Nephron progenitor cell (in vitro differentiated cells): ENCODE data around the gene BGN.

Experiments
- DNase-seq: peaks from one replicate; pipeline ENCODE4 v3.0.0; 2021
- H3K27ac Mint-ChIP-seq: 2 replicates; pipeline ENCODE4 v1.8.0; 2021; ENCODE audit warnings: mild to moderate bottlenecking, moderate library complexity, mixed read lengths
- H3K27me3 Mint-ChIP-seq: 2 replicates; pipeline ENCODE4 v1.8.0; 2021; ENCODE audit warnings: mild to moderate bottlenecking, low read depth, mixed read lengths; ENCODE audit not compliant: poor library complexity
- H3K36me3 Mint-ChIP-seq: 2 replicates; pipeline ENCODE4 v1.8.0; 2021; ENCODE audit warnings: low read depth, mixed read lengths
- H3K4me1 Mint-ChIP-seq: 2 replicates; pipeline ENCODE4 v1.8.0; 2021; ENCODE audit warnings: mixed read lengths
- H3K4me3 Mint-ChIP-seq: 2 replicates; pipeline ENCODE4 v1.8.0; 2021; ENCODE audit warnings: mild to moderate bottlenecking, moderate library complexity, mixed read lengths
- H3K9me3 Mint-ChIP-seq: 2 replicates; pipeline ENCODE4 v1.8.0; 2021; ENCODE audit warnings: mild to moderate bottlenecking, moderate library complexity, mixed read lengths
- CTCF ChIP-seq: fragments of 200-600 bp; sonication (generic); IDR thresholded peaks from 2 replicates; pipeline ENCODE4 v1.5.0; 2021; ENCODE audit warnings: antibody characterized with exemption

The BGN gene

DNA sequence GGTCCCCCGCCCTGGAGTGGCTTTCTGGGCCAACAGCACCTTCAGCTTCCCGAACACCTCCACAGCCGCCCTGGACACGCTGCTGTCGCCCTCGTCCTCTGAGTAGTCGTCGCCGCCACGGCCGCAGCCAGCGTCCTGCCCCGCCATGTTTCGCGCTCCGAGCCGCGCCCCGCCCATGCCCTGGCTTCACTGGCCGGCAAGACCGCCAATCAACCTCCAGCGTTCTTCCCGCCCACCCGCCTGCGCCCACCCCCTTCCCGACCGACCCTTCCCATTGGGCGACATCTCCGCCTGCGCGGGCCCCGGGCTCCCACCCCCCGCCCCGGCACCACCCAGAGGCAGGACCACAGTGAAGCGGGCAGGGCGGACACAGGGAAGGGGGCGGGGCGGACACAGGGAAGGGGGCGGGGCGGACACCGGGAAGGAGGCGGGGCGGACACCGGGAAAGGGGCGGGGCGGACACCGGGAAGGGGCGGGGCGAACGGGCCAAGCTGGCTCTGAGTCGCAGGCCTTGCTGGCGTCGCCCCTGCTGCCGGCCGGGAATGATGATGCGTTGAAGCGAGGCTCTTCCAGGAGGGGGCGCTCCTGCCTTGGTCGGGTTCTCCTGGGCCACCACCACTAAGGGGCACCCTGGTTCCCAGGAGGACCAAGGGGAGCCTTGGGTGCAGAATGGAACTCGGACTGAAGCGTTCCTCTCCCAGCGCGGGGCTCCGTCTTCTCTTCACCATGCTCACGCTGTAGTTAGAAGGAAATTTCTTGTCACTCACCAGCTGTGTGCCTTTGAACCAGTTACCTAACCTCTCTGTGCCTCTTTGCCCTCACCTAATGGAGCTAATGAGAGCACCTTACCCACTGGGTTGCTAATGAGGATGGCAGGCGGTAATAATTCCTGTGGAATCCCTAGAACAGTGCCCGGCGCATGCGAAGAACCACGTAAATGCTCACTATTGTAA is 24.1 kb upstream of the BGN start, which contains the start of gene HAUS7:
Gene HAUS7 (minus strand): TSS at position 166 of the 953 bp plus-strand sequence. CDS start 19 bp downstream, at position 147.
- Mint-ChIP-seq H3K4me1 (peaks cover 14% of the 10 kb centered on the region), H3K27ac (no peak within 1 kb of the TSS), H3K27me3 (peaks cover 8% of the 10 kb centered on the region), H3K4me3 (peak within 1 kb of the TSS; percentile 83), H3K9me3 (peaks cover 57% of the 10 kb centered on the region), H3K36me3 (no peaks in the 10 kb centered on the region)
- peak; percentile 89 for DNase-seq
- peak; percentile 49 for TF ChIP-seq CTCF

GRCh38 chrX:153471663-153472280 is 23.0 kb upstream of the BGN start:
- H3K4me3 Mint-ChIP-seq: no peak overlapping the region
- no peak overlapping the region for H3K27ac Mint-ChIP-seq
- peaks cover 20% of the 10 kb centered on the region for H3K4me1 Mint-ChIP-seq

DNA sequence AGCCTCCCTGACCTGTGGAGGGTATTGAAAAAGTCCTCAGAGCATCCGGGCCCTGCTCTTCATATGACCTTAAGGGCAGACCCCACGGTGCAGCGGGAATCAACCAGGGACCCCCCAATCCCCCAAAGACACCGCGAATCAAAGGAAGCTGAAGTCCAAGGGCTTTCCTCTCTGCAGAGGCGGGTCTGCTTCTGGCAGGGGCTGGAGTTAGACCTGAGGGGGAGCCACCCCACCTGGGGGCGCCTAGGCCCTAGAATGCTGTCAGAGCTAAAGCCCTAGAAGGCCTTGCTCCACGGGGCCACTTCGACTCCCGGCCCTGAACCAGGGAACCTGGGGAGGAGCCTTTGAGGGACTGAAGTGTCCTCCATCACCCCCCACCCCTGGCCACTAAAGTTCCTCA is 21.7 kb upstream of the BGN start:
- H3K4me3 Mint-ChIP-seq: peak overlapping the region; percentile 34

More at GRCh38 chrX:153471663-153472280, 23.0 kb upstream of the BGN start:
- peaks cover 56% of the 10 kb centered on the region for H3K9me3 Mint-ChIP-seq
- TF ChIP-seq CTCF: no peak
- no peak for DNase-seq
- H3K36me3 Mint-ChIP-seq: no peaks in the 10 kb centered on the region
- H3K27me3 Mint-ChIP-seq: peaks cover 8% of the 10 kb centered on the region

GRCh38 chrX:153474266-153474665 is 20.5 kb upstream of the BGN start:
- no peak for TF ChIP-seq CTCF
- Mint-ChIP-seq H3K36me3 (no peaks in the 10 kb centered on the region), H3K27ac (no peak overlapping the region), H3K9me3 (peaks cover 41% of the 10 kb centered on the region), H3K4me3 (no peak overlapping the region), H3K4me1 (peaks cover 29% of the 10 kb centered on the region), H3K27me3 (peaks cover 8% of the 10 kb centered on the region)
- no peak for DNase-seq

More for the DNA sequence above, 21.7 kb upstream of the BGN start:
- no peaks in the 10 kb centered on the region for H3K36me3 Mint-ChIP-seq
- H3K27me3 Mint-ChIP-seq: peaks cover 8% of the 10 kb centered on the region
- DNase-seq: no peak
- no peak for TF ChIP-seq CTCF
- H3K4me1 Mint-ChIP-seq: peaks cover 29% of the 10 kb centered on the region
- peak overlapping the region; percentile 54 for H3K27ac Mint-ChIP-seq
- peaks cover 49% of the 10 kb centered on the region for H3K9me3 Mint-ChIP-seq

DNA sequence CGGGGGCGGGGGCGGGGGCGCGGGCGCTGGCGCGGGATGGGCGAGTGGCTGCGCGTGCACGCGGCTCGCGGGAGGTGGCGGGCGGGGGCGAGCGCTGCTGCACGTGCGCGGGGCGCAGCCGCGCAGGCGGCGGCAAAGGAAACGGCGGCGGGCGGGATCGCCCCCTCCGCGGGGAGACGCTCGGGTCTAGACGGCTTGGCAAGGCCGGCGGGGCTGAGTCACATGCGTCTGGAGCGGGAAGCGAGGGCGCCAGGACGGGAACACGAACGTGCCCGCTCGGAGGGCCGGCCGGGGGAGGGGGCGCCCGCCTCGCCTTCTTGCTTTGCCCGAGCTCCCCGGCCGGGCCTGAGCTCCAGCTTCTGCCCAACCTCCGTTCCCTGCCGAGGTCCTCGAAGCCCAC is 20.1 kb upstream of the BGN start:
- Mint-ChIP-seq H3K4me1 (peaks cover 25% of the 10 kb centered on the region), H3K36me3 (no peaks in the 10 kb centered on the region), H3K9me3 (peaks cover 37% of the 10 kb centered on the region), H3K27ac (no peak overlapping the region), H3K27me3 (peaks cover 8% of the 10 kb centered on the region), H3K4me3 (no peak overlapping the region)
- no peak for TF ChIP-seq CTCF
- DNase-seq: peak; percentile 52
